GM19043 (cell line): ENCODE measurements around the gene FLT1.

ENCODE experiments used
- ATAC-seq: cut with Tn5 transposase; IDR thresholded peaks from one replicate; pipeline ENCODE4 v1.9.1; 2021; ENCODE audit warnings: low read depth; ENCODE audit not compliant: unreplicated experiment

FLT1 gene

GRCh38 chr13:28490061-28490460 is 4.9 kb downstream of the FLT1 start:
- ATAC-seq, result no peak

- no peak for ATAC-seq
These were observed 5.4 kb downstream of the FLT1 start for GRCh38 chr13:28489524-28489931.

- no peak for ATAC-seq
These were observed 6.4 kb downstream of the FLT1 start for GRCh38 chr13:28488376-28489005.

- no peak for ATAC-seq
These were observed 8.9 kb downstream of the FLT1 start for GRCh38 chr13:28485996-28486543.

GRCh38 chr13:28485551-28485950 is 9.4 kb downstream of the FLT1 start:
- ATAC-seq, result no peak

GRCh38 chr13:28485097-28485496 is 9.8 kb downstream of the FLT1 start:
- no peak for ATAC-seq

GRCh38 chr13:28483313-28483931 is 11.5 kb downstream of the FLT1 start:
- ATAC-seq, result no peak

- ATAC-seq, result no peak
These were observed 15.9 kb downstream of the FLT1 start for GRCh38 chr13:28479005-28479404.

GRCh38 chr13:28478127-28478526 is 16.8 kb downstream of the FLT1 start:
- ATAC-seq, result no peak

GRCh38 chr13:28477709-28477973 is 17.3 kb downstream of the FLT1 start:
- ATAC-seq, result no peak

GRCh38 chr13:28476919-28477708 is 17.8 kb downstream of the FLT1 start:
- ATAC-seq, result no peak

GRCh38 chr13:28475916-28476725 is 18.8 kb downstream of the FLT1 start:
- ATAC-seq, result no peak

- no peak for ATAC-seq
These were observed 20.3 kb downstream of the FLT1 start for GRCh38 chr13:28474491-28475134.

GRCh38 chr13:28473044-28473443 is 21.9 kb downstream of the FLT1 start:
- ATAC-seq, result no peak

- no peak for ATAC-seq
These were observed 23.5 kb downstream of the FLT1 start for GRCh38 chr13:28471421-28471820.

GRCh38 chr13:28470296-28470695 is 24.6 kb downstream of the FLT1 start:
- ATAC-seq, result no peak

- ATAC-seq, result no peak
These were observed 25.6 kb downstream of the FLT1 start for GRCh38 chr13:28469316-28469715.

GRCh38 chr13:28468023-28468915 is 26.7 kb downstream of the FLT1 start:
- no peak for ATAC-seq

- no peak for ATAC-seq
These were observed 27.9 kb downstream of the FLT1 start for GRCh38 chr13:28467034-28467433.
